Ovary (tissue), 3 donors: ENCODE results near the gene STMN1.

ENCODE experiments used
- CTCF ChIP-seq, 3 donors: fragments of 450-650 bp in 2 of 3; fragments of 200-600 bp in 1 of 3; IDR thresholded peaks; one replicate each; pipeline versions ENCODE4 v1.5.1 to v1.8.0; 2016 to 2022; ENCODE audit warnings: antibody characterized with exemption in 3 of 3, mild to moderate bottlenecking in 1 of 3
- POLR2A ChIP-seq: fragments of 450-650 bp; IDR thresholded peaks from one replicate; pipeline ENCODE4 v1.6.1; 2017; ENCODE audit warnings: antibody characterized with exemption, mild to moderate bottlenecking, moderate library complexity
- donor health status: DM: no; HTN: no; CAD: no.

- TF ChIP-seq POLR2A, result no peak
- TF ChIP-seq CTCF (IDR thresholded peaks at IDR 0.05), result no peak
These were observed 46.7 kb upstream of the STMN1 start for GRCh38 chr1:25952841-25953401.
